Mononuclear cell (primary cell): ENCODE measurements around the gene MICB. TPM values are rescaled to one million over a fixed set of nuclear protein-coding genes. Genes with fewer than 3 reads are reported as not detected.

ENCODE experiments used
- H3K27me3 ChIP-seq: 2 replicates; pipeline ENCODE4 v1.6.0; 2011; ENCODE audit warnings: low read length, control low read depth; ENCODE audit not compliant: insufficient read depth
- H3K4me1 ChIP-seq: 2 replicates; pipeline ENCODE4 v1.5.1; 2011; ENCODE audit warnings: mild to moderate bottlenecking, low read length, control low read depth; ENCODE audit not compliant: insufficient read depth
- H3K4me3 ChIP-seq: 2 replicates; pipeline ENCODE4 v1.5.1; 2011; ENCODE audit warnings: mild to moderate bottlenecking, low read length, moderate library complexity
- H3K9me3 ChIP-seq: 2 replicates; pipeline ENCODE4 v1.5.1; 2011; ENCODE audit warnings: low read depth, mild to moderate bottlenecking, control low read depth, low read length
- total RNA-seq: library from RNA; depleted of rRNA; stranded (reverse); fragments of >200 nt; gene quantifications from one replicate; pipeline ENCODE4 v1.2.3, GENCODE V29; 2012

The MICB gene
- total RNA-seq, 1 donor = 29.2 TPM

- no peak overlapping the region for H3K4me3 ChIP-seq
- H3K9me3 ChIP-seq = no peaks in the 10 kb centered on the region
- H3K4me1 ChIP-seq = peaks cover 7% of the 10 kb centered on the region
- H3K27me3 ChIP-seq = no peaks in the 10 kb centered on the region
Measured at GRCh38 chr6:31521835-31522234, 23.9 kb downstream of the MICB start.

GRCh38 chr6:31525553-31525931 lies 27.6 kb downstream of the MICB start:
- no peaks in the 10 kb centered on the region for H3K27me3 ChIP-seq
- no peaks in the 10 kb centered on the region for H3K9me3 ChIP-seq
- H3K4me1 ChIP-seq = no peaks in the 10 kb centered on the region
- no peak overlapping the region for H3K4me3 ChIP-seq

GRCh38 chr6:31525932-31526591 lies 28.1 kb downstream of the MICB start:
- H3K27me3 ChIP-seq = no peaks in the 10 kb centered on the region
- H3K4me1 ChIP-seq = no peaks in the 10 kb centered on the region
- H3K9me3 ChIP-seq = no peaks in the 10 kb centered on the region
- H3K4me3 ChIP-seq = no peak overlapping the region

DNA sequence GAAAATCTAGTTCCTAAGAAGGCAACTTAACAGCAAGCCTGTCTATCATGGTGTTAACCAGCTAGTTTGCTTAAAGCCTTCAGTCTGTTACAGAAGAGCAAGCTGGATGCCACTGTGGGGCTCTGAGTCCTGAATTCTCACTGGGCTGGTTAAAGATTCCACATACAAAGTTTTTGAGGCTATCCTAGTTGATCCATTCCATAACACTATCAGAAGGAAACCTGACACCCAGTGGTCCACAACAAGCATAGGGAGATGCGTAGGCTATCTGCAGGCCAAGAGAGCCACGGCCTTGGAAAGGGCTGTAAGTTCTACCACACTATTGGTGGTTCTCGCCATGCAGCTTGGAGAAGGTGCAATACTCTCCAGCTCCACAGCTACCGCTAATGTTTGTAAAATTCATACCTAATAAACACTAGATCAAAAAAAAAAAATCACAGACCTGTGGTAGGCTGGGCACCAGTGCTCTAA lies 30.4 kb downstream of the MICB start:
- Histone ChIP-seq H3K4me1 (no peaks in the 10 kb centered on the region), H3K27me3 (no peaks in the 10 kb centered on the region), H3K4me3 (no peak overlapping the region), H3K9me3 (no peaks in the 10 kb centered on the region)

- Histone ChIP-seq H3K4me3 (no peak within 1 kb of the TSS), H3K27me3 (no peaks in the 10 kb centered on the region), H3K9me3 (no peaks in the 10 kb centered on the region), H3K4me1 (no peaks in the 10 kb centered on the region)
Measured at GRCh38 chr6:31528821-31529328, 30.9 kb downstream of the MICB start, which contains the start of gene MCCD1. TSS of gene MCCD1 (plus strand) at chr6:31528962. CDS start at chr6:31529015, 53 bp downstream.

DNA sequence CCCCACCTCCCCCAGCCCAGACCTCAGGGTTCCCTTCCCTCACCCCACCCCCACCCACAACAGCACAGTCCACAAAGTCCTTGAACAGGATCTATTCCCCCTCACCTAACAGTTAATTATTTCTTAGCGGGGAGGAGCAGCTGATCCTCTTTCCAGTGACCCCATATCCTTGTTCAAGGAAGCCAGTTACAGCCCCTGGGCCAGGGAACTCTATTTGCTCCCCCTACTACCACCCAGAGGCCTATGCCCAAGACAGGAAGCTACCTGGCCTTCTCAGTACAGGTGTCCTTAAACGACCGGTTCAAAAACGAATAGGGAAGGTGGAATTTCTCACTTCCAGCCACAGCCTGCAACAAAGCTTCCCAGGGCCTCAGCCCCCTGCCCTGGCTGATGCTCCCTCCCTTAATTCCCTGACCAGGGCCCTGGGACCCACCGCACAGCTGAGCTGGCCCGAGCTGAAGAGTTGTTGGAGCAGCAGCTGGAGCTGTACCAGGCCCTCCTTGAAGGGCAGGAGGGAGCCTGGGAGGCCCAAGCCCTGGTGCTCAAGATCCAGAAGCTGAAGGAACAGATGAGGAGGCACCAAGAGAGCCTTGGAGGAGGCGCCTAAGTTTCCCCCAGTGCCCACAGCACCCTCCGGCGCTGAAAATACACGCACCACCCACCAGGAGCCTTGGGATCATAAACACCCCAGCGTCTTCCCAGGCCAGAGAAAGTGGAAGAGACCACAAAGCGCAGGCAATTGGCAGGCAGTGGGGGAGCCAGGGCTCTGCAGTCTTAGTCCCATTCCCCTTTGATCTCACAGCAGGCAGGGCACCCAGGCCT lies 31.6 kb downstream of the MICB start:
- no peak overlapping the region for H3K4me3 ChIP-seq
- no peaks in the 10 kb centered on the region for H3K27me3 ChIP-seq
- H3K9me3 ChIP-seq = no peaks in the 10 kb centered on the region
- H3K4me1 ChIP-seq = no peaks in the 10 kb centered on the region

DNA sequence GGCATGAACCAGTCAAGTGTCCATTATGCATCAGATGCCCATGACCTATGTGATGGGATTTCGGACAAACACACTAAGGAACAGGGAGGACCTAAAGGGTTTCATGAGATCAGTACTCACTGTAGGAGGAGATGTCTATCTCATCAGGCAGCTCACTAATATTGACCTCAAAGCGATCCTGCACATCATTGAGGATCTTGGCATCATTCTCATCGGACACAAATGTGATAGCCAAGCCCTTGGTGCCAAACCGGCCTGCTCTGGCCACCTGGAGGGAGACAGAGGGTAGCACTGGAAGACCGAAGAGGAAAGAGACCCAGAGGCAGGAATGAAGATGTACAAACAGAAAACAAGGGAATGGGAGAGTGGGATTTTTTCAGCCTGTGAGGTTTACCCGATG lies 32.7 kb downstream of the MICB start:
- Histone ChIP-seq H3K9me3 (no peaks in the 10 kb centered on the region), H3K4me1 (no peaks in the 10 kb centered on the region), H3K4me3 (no peak overlapping the region), H3K27me3 (no peaks in the 10 kb centered on the region)

GRCh38 chr6:31531162-31531561 lies 33.2 kb downstream of the MICB start:
- Histone ChIP-seq H3K4me3 (no peak overlapping the region), H3K4me1 (no peaks in the 10 kb centered on the region), H3K27me3 (no peaks in the 10 kb centered on the region), H3K9me3 (no peaks in the 10 kb centered on the region)

GRCh38 chr6:31531771-31532643 lies 34.1 kb downstream of the MICB start:
- Histone ChIP-seq H3K27me3 (no peaks in the 10 kb centered on the region), H3K4me1 (no peaks in the 10 kb centered on the region), H3K9me3 (no peaks in the 10 kb centered on the region)

DNA sequence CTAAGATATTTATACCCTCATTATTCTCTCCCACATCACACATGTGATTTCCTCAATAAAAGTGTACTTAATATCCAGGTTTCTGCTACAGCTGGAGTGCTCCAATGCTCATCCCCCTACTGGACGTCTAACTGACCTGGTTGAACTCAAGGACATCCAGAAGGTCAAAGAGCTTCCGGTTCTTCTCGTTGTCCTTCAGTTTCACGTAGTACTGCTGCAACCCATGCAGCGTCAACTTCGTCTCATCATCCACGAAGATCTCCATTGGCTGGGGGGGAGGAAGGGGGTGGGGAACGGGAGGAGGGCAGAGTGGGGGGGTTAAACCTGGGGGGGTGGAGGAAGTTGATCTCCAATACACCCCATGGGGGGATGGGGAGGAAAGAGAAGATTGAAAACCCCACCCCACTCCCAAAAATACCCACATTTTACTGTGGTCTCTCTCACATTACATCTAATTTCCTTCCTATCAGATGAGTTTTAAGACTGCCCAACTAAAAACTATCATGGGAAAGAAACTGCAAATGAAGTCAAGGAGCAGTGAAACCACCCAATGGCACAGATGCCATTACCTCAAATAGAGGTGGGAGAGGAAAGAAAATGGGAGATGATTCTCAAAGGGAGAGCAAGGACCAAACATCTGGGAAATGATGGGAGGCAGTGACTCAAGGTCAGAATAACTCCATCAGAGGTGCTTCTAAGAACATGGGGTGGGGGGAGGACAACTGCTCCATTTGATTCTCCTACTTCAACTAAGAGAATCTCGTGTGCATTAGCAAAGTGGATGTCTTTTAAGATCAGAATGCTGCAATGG lies 34.9 kb downstream of the MICB start:
- H3K27me3 ChIP-seq = no peaks in the 10 kb centered on the region

More at GRCh38 chr6:31531771-31532643, 34.1 kb downstream of the MICB start:
- no peak overlapping the region for H3K4me3 ChIP-seq

GRCh38 chr6:31533455-31533841 lies 35.5 kb downstream of the MICB start:
- peaks cover 5% of the 10 kb centered on the region for H3K4me1 ChIP-seq
- H3K4me3 ChIP-seq = no peak overlapping the region
- H3K9me3 ChIP-seq = no peaks in the 10 kb centered on the region
- H3K27me3 ChIP-seq = no peaks in the 10 kb centered on the region

More for the DNA sequence above, 34.9 kb downstream of the MICB start:
- no peaks in the 10 kb centered on the region for H3K4me1 ChIP-seq
- no peak overlapping the region for H3K4me3 ChIP-seq
- no peaks in the 10 kb centered on the region for H3K9me3 ChIP-seq

- no peak overlapping the region for H3K4me3 ChIP-seq
- peaks cover 10% of the 10 kb centered on the region for H3K4me1 ChIP-seq
- H3K9me3 ChIP-seq = no peaks in the 10 kb centered on the region
- no peaks in the 10 kb centered on the region for H3K27me3 ChIP-seq
Measured at GRCh38 chr6:31534011-31534410, 36.1 kb downstream of the MICB start.

- Histone ChIP-seq H3K9me3 (no peaks in the 10 kb centered on the region), H3K4me3 (no peak overlapping the region), H3K4me1 (peaks cover 16% of the 10 kb centered on the region), H3K27me3 (no peaks in the 10 kb centered on the region)
Measured at GRCh38 chr6:31534521-31535040, 36.6 kb downstream of the MICB start.
